Measurements from ENCODE around the gene RAB43. TPM values are rescaled to one million over a fixed set of nuclear protein-coding genes. Genes with fewer than 3 reads are reported as not detected.
"Not testable (repeated sequence)": the region's sequence is repeated elsewhere in the genome, so short reads cannot be mapped to it uniquely, and the experiment has no call there.

RAB43 gene
- total RNA-seq, 1 donor from 2014 or later = 28.1 TPM

GRCh38 chr3:129104051-129104450, 17.6 kb downstream of the RAB43 start:
- TF ChIP-seq, protein P1, sequence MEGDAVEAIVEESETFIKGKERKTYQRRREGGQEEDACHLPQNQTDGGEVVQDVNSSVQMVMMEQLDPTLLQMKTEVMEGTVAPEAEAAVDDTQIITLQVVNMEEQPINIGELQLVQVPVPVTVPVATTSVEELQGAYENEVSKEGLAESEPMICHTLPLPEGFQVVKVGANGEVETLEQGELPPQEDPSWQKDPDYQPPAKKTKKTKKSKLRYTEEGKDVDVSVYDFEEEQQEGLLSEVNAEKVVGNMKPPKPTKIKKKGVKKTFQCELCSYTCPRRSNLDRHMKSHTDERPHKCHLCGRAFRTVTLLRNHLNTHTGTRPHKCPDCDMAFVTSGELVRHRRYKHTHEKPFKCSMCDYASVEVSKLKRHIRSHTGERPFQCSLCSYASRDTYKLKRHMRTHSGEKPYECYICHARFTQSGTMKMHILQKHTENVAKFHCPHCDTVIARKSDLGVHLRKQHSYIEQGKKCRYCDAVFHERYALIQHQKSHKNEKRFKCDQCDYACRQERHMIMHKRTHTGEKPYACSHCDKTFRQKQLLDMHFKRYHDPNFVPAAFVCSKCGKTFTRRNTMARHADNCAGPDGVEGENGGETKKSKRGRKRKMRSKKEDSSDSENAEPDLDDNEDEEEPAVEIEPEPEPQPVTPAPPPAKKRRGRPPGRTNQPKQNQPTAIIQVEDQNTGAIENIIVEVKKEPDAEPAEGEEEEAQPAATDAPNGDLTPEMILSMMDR (IDR thresholded peaks at IDR 0.05; ENCODE audit: unreplicated experiment) = no peak
- Mint-ChIP-seq H3K27ac (no peak overlapping the region), H3K4me3 (no peak overlapping the region), H3K9me3 (peaks cover 7% of the 10 kb centered on the region), H3K4me1 (peaks cover 5% of the 10 kb centered on the region), H3K27me3 (ENCODE audit: low read depth) (no peaks in the 10 kb centered on the region), H3K36me3 (peaks cover 10% of the 10 kb centered on the region)
- DNase-seq (ENCODE audit: low spot score in 2 of 2, unreplicated experiment in 2 of 2) = no peak

DNA sequence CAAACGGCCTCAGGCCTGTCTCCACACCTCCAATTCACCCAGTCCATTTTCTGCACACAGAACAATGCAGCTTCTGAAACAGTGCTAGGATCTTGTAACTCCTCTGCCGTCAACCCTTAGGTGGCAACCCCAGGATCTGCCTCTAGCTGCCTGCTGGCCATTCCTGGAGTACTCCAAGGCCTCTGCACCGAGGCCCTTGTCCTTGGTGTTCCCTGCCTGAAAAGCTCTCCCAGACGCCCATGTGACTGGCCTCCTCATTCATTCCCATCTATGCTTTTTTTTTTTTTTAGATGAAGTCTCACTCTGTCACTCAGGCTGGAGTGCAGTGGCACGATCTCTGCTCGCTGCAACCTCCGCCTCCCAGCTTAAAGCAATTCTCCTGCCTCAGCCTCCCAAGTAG, 18.3 kb downstream of the RAB43 start:
- TF ChIP-seq, protein P1 (IDR thresholded peaks at IDR 0.05; ENCODE audit: unreplicated experiment) = no peak
- no peak overlapping the region for H3K4me3 Mint-ChIP-seq
- peaks cover 12% of the 10 kb centered on the region for H3K36me3 Mint-ChIP-seq
- no peaks in the 10 kb centered on the region for H3K27me3 Mint-ChIP-seq (ENCODE audit: low read depth)
- peaks cover 5% of the 10 kb centered on the region for H3K4me1 Mint-ChIP-seq
- peaks cover 9% of the 10 kb centered on the region for H3K9me3 Mint-ChIP-seq
- H3K27ac Mint-ChIP-seq = no peak overlapping the region
- no peak for DNase-seq (ENCODE audit: low spot score in 2 of 2, unreplicated experiment in 2 of 2)

GRCh38 chr3:129101370-129102138, 20.1 kb downstream of the RAB43 start:
- TF ChIP-seq, protein P1 (IDR thresholded peaks at IDR 0.05; ENCODE audit: unreplicated experiment) = no peak
- H3K27ac Mint-ChIP-seq = peak overlapping the region; percentile 49
- H3K27me3 Mint-ChIP-seq (ENCODE audit: low read depth) = no peaks in the 10 kb centered on the region
- peaks cover 5% of the 10 kb centered on the region for H3K4me1 Mint-ChIP-seq
- H3K9me3 Mint-ChIP-seq = peaks cover 19% of the 10 kb centered on the region
- no peak for DNase-seq (ENCODE audit: low spot score in 2 of 2, unreplicated experiment in 2 of 2)
- H3K36me3 Mint-ChIP-seq = peaks cover 26% of the 10 kb centered on the region
- H3K4me3 Mint-ChIP-seq = no peak overlapping the region

DNA sequence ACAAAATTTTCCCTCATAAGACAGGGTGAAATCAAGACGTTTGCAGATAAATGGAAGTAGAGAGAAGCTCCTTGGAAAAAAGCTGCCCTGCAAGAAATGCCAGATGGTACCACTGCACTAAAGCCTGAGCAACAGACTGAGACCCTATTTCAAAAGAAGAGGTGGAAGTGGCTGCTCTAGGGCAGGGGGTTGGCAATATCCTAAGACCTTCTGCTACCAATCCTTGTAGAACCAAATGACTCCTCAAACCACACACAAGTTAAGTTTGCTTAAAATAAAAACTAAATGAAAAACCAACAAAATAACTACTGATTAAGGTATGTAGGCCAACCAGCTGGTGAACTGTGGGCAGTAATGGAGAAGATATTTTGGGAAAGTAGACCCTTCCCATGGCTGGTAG, 21.3 kb downstream of the RAB43 start:
- TF ChIP-seq, protein P1 (IDR thresholded peaks at IDR 0.05; ENCODE audit: unreplicated experiment) = no peak
- DNase-seq (ENCODE audit: low spot score in 2 of 2, unreplicated experiment in 2 of 2) = no peak
- no peak overlapping the region for H3K4me3 Mint-ChIP-seq
- H3K4me1 Mint-ChIP-seq = peaks cover 5% of the 10 kb centered on the region
- H3K36me3 Mint-ChIP-seq = peaks cover 29% of the 10 kb centered on the region
- H3K27ac Mint-ChIP-seq = no peak overlapping the region
- peaks cover 19% of the 10 kb centered on the region for H3K9me3 Mint-ChIP-seq
- H3K27me3 Mint-ChIP-seq (ENCODE audit: low read depth) = no peaks in the 10 kb centered on the region

- Mint-ChIP-seq H3K9me3 (peaks cover 19% of the 10 kb centered on the region), H3K27me3 (ENCODE audit: low read depth) (no peaks in the 10 kb centered on the region), H3K4me3 (no peak overlapping the region), H3K36me3 (peaks cover 33% of the 10 kb centered on the region), H3K4me1 (no peaks in the 10 kb centered on the region), H3K27ac (no peak overlapping the region)
- no peak for DNase-seq (ENCODE audit: low spot score in 2 of 2, unreplicated experiment in 2 of 2)
- TF ChIP-seq, protein P1 (IDR thresholded peaks at IDR 0.05; ENCODE audit: unreplicated experiment) = no peak
Measured at GRCh38 chr3:129095285-129095684, 26.3 kb downstream of the RAB43 start.

GRCh38 chr3:129088312-129088711, 33.3 kb downstream of the RAB43 start:
- not testable (repeated sequence) for H3K9me3 Mint-ChIP-seq; H3K27ac Mint-ChIP-seq; H3K4me3 Mint-ChIP-seq; H3K36me3 Mint-ChIP-seq; H3K27me3 Mint-ChIP-seq (ENCODE audit: low read depth); DNase-seq (ENCODE audit: low spot score in 2 of 2, unreplicated experiment in 2 of 2); H3K4me1 Mint-ChIP-seq

GRCh38 chr3:129087904-129088303, 33.7 kb downstream of the RAB43 start:
- not testable (repeated sequence) for H3K36me3 Mint-ChIP-seq; H3K27me3 Mint-ChIP-seq (ENCODE audit: low read depth); H3K27ac Mint-ChIP-seq; H3K9me3 Mint-ChIP-seq; H3K4me1 Mint-ChIP-seq; H3K4me3 Mint-ChIP-seq
- peak in 1 of 2 experiments; percentile 53 for DNase-seq (ENCODE audit: low spot score in 2 of 2, unreplicated experiment in 2 of 2)
